PFSK-1 (cell line): ENCODE results near the gene LCP2.

ENCODE experiments used
- POLR2AphosphoS5 ChIP-seq: IDR thresholded peaks from 2 replicates; pipeline ENCODE4 v1.6.1; 2012; ENCODE audit warnings: low read depth, mild to moderate bottlenecking, control low read depth, low read length, moderate library complexity
- SIN3A ChIP-seq: IDR thresholded peaks from 2 replicates; pipeline ENCODE4 v1.6.1; 2012; ENCODE audit warnings: mild to moderate bottlenecking, low read length, moderate library complexity, borderline replicate concordance; ENCODE audit not compliant: insufficient read depth

DNA sequence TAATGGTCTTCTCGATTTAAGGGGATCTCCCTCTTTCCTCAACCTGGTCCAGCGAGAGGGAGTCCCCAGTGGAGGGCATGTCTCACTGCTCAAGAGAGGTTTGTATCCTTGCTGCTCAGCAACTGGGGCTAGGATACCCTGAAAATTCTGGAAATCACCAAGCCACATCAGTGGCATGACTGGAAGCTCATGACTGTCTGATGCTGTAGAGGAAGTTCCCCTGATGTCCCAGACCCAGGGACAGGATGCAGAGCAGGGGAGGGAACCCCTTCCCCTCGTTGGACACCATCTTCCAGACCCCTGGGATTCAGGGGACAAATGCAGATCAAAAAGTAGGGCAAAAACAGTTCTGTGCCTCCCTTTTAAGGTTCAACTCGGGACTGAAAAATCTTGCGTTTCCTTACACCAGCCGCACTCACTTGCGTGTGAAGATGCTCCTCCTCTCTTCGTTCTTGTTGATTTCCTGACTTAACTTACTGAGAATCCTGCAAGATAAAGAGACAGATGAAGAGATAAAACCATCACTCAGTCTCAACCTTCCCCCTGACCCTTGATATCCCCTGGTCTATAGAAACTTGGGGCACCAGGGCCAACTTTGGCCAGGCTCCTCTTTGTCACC lies 22.1 kb downstream of the LCP2 start:
- TF ChIP-seq SIN3A (no peak), POLR2AphosphoS5 (no peak)
